ENCODE data around the gene FLNC. TPM values are rescaled to one million over a fixed set of nuclear protein-coding genes. Genes with fewer than 3 reads are reported as not detected.

FLNC gene
- total and polyA plus RNA-seq, 2 experiments from 2014 or later = 46.6 to 60.7 TPM

DNA sequence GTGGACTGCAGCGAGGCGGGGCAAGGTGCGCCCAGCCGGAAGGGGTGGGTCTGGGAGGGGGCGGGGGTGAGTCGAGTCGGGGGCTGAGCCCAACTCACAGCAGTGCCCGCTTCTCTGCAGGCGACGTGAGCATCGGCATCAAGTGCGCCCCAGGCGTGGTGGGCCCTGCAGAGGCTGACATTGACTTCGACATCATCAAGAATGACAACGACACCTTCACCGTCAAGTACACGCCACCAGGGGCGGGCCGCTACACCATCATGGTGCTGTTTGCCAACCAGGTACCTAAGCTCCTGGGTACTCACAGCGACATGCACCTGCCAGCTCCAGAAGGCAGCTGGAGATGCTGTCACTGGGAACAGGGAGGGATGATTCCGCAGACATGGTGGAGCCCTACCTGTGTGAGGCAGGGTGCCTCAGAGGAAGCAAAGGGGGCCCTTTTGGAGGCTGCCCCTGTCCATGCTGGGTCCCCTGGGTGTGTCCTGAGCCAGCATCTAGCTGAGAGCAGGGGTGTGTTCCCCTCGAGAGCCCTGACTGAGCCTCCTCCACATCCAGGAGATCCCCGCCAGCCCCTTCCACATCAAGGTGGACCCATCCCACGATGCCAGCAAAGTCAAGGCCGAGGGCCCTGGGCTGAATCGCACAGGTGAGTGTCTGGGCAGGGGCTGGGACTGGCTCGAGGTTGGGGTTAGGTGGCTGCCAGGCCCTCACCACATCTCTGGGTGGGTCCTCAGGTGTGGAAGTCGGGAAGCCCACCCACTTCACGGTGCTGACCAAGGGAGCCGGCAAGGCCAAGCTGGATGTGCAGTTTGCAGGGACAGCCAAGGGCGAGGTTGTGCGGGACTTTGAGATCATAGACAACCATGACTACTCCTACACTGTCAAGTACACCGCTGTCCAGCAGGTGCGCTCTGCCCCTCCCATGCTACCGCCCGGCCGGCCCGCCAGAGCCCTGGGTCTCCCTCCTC is 12.8 kb downstream of the FLNC start:
- no peak for TF ChIP-seq EZH2 (IDR thresholded peaks at IDR 0.05; ENCODE audit: borderline replicate concordance)
- TF ChIP-seq, protein P1, sequence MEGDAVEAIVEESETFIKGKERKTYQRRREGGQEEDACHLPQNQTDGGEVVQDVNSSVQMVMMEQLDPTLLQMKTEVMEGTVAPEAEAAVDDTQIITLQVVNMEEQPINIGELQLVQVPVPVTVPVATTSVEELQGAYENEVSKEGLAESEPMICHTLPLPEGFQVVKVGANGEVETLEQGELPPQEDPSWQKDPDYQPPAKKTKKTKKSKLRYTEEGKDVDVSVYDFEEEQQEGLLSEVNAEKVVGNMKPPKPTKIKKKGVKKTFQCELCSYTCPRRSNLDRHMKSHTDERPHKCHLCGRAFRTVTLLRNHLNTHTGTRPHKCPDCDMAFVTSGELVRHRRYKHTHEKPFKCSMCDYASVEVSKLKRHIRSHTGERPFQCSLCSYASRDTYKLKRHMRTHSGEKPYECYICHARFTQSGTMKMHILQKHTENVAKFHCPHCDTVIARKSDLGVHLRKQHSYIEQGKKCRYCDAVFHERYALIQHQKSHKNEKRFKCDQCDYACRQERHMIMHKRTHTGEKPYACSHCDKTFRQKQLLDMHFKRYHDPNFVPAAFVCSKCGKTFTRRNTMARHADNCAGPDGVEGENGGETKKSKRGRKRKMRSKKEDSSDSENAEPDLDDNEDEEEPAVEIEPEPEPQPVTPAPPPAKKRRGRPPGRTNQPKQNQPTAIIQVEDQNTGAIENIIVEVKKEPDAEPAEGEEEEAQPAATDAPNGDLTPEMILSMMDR (IDR thresholded peaks at IDR 0.05; ENCODE audit: poor library complexity) = no peak
- no peak for TF ChIP-seq EZH2phosphoT487 (IDR thresholded peaks at IDR 0.05; ENCODE audit: low read depth, severe bottlenecking, unreplicated experiment)
- H3K36me3 ChIP-seq (replicated peaks; ENCODE audit: insufficient read depth, low read depth) = no peaks in the 10 kb centered on the region
- H3K9me3 ChIP-seq (ENCODE audit: low read depth) = no peaks in the 10 kb centered on the region
- H3K4me3 ChIP-seq = no peak overlapping the region
- H3K9me2 ChIP-seq (replicated peaks; ENCODE audit: insufficient read depth) = no peaks in the 10 kb centered on the region
- no peaks in the 10 kb centered on the region for H3K4me1 ChIP-seq (ENCODE audit: insufficient read depth)
- 98% methylated on average over 31 of the region's 38 CpGs for WGBS (ENCODE audit: low lambda C conversion rate, missing lambda C conversion rate)
- H3K27me3 ChIP-seq = no peaks in the 10 kb centered on the region
- no peak overlapping the region for H3K4me2 ChIP-seq
- no peaks in the 10 kb centered on the region for H4K20me1 ChIP-seq (ENCODE audit: insufficient read depth, poor library complexity, severe bottlenecking)
- H3K79me2 ChIP-seq = no peaks in the 10 kb centered on the region
- no peak overlapping the region for H2AFZ ChIP-seq
- DNase-seq (ENCODE audit: low spot score) = no peak
- no peak overlapping the region for H3K27ac ChIP-seq

DNA sequence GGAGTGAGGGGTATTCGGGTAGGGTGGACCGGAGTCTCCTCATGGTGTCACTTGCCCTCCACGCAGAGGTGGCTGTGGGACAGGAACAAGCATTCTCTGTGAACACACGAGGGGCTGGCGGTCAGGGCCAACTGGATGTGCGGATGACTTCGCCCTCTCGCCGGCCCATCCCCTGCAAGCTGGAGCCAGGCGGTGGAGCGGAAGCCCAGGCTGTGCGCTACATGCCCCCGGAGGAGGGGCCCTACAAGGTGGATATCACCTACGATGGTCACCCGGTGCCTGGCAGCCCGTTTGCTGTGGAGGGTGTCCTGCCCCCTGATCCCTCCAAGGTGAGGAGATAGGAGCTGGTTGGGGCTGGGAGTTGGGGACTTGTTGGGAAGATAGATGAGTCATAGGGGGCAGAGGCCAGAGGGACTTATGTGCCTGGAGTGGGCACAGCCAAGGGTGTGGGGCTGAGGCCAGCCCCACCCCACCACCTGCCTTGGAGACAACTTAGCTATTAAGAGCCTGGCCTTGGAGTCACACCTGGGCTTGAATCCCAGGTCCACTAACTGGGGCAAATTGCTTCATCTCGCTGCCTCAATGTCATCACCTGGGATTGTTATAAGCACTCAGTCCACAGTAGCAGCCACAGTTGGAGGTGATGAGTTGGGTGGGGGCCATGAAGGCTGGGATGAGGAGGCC is 13.9 kb downstream of the FLNC start:
- Histone ChIP-seq H3K4me2 (no peak overlapping the region), H3K27me3 (no peaks in the 10 kb centered on the region), H3K36me3 (replicated peaks; ENCODE audit: insufficient read depth, low read depth) (no peaks in the 10 kb centered on the region), H3K9me2 (replicated peaks; ENCODE audit: insufficient read depth) (no peaks in the 10 kb centered on the region), H3K9me3 (ENCODE audit: low read depth) (no peaks in the 10 kb centered on the region), H2AFZ (no peak overlapping the region), H4K20me1 (ENCODE audit: insufficient read depth, poor library complexity, severe bottlenecking) (no peaks in the 10 kb centered on the region), H3K79me2 (no peaks in the 10 kb centered on the region), H3K4me3 (no peak overlapping the region), H3K27ac (no peak overlapping the region), H3K4me1 (ENCODE audit: insufficient read depth) (no peaks in the 10 kb centered on the region)
- no peak for DNase-seq (ENCODE audit: low spot score)
- 94% methylated on average over 17 of the region's 17 CpGs for WGBS (ENCODE audit: low lambda C conversion rate, missing lambda C conversion rate)
- TF ChIP-seq, protein P1 (IDR thresholded peaks at IDR 0.05; ENCODE audit: poor library complexity) = no peak
- no peak for TF ChIP-seq EZH2phosphoT487 (IDR thresholded peaks at IDR 0.05; ENCODE audit: low read depth, severe bottlenecking, unreplicated experiment)

GRCh38 chr7:128844777-128845311 is 14.6 kb downstream of the FLNC start:
- H3K36me3 ChIP-seq (replicated peaks; ENCODE audit: insufficient read depth, low read depth) = no peaks in the 10 kb centered on the region
- H3K4me3 ChIP-seq = no peak overlapping the region
- H3K4me2 ChIP-seq = no peak overlapping the region
- no peak overlapping the region for H3K27ac ChIP-seq
- no peaks in the 10 kb centered on the region for H3K9me2 ChIP-seq (replicated peaks; ENCODE audit: insufficient read depth)
- H3K27me3 ChIP-seq = no peaks in the 10 kb centered on the region
- no peaks in the 10 kb centered on the region for H3K9me3 ChIP-seq (ENCODE audit: low read depth)
- H3K4me1 ChIP-seq (ENCODE audit: insufficient read depth) = no peaks in the 10 kb centered on the region
- no peak for DNase-seq (ENCODE audit: low spot score)
- H3K79me2 ChIP-seq = no peaks in the 10 kb centered on the region
- no peak overlapping the region for H2AFZ ChIP-seq
- no peaks in the 10 kb centered on the region for H4K20me1 ChIP-seq (ENCODE audit: insufficient read depth, poor library complexity, severe bottlenecking)
- TF ChIP-seq EZH2 (IDR thresholded peaks at IDR 0.05; ENCODE audit: borderline replicate concordance) = no peak
- TF ChIP-seq, protein P1 (IDR thresholded peaks at IDR 0.05; ENCODE audit: poor library complexity) = no peak
- no peak for TF ChIP-seq EZH2phosphoT487 (IDR thresholded peaks at IDR 0.05; ENCODE audit: low read depth, severe bottlenecking, unreplicated experiment)
- WGBS (ENCODE audit: low lambda C conversion rate, missing lambda C conversion rate) = 97% methylated on average over 25 of the region's 25 CpGs

Data from hepatocyte (in vitro differentiated cells).